Colonic mucosa (tissue), 4 donors: Measurements from ENCODE around the gene HIVEP3. TPM values are rescaled to one million over a fixed set of nuclear protein-coding genes. Genes with fewer than 3 reads are reported as not detected.
A peak's percentile ranks its signal among the peaks of the same experiment; 100 is the strongest.

Experiments
- DNase-seq: peaks from one replicate; pipeline ENCODE4 v3.0.0-alpha.2; 2020
- H3K27ac ChIP-seq: fragments of 200-600 bp; one replicate; pipeline ENCODE4 v1.8.0; 2021
- H3K27me3 ChIP-seq: fragments of 200-600 bp; one replicate; pipeline ENCODE4 v1.8.0; 2021
- H3K36me3 ChIP-seq: fragments of 200-600 bp; one replicate; pipeline ENCODE4 v1.8.0; 2021
- H3K4me1 ChIP-seq: fragments of 200-600 bp; one replicate; pipeline ENCODE4 v1.8.0; 2021; ENCODE audit warnings: mild to moderate bottlenecking
- H3K4me3 ChIP-seq: fragments of 200-600 bp; one replicate; pipeline ENCODE4 v1.8.0; 2021
- H3K9ac ChIP-seq, 2 donors: one replicate each; pipeline ENCODE4 v1.7.0; 2013; ENCODE audit warnings: control low read depth in 2 of 2, low read depth in 2 of 2, low read length in 2 of 2
- H3K9me3 ChIP-seq: fragments of 200-600 bp; one replicate; pipeline ENCODE4 v1.8.0; 2021
- CTCF ChIP-seq: fragments of 200-600 bp; IDR thresholded peaks from one replicate; pipeline ENCODE4 v1.8.0; 2022; ENCODE audit warnings: antibody characterized with exemption, mild to moderate bottlenecking
- intact Hi-C: fragments of 100-400 bp; cut with DNase I; formaldehyde crosslinking; loops from one replicate; pipeline ENCODE4 v1.14.1; 2022
- total RNA-seq, 2 donors: library from RNA; stranded (reverse); fragmentation: NEBNext Ultra II Directional in 1 of 2; extraction: Animal tissue kit (Norgen Biotek cat#: 25700) in 1 of 2; gene quantifications; one replicate each; pipeline ENCODE4 v1.2.1, GENCODE V29; 2021
- donor health status: healthy.
- donor health status: DM: no; HTN: no; CAD: no.
- donor health status: DM: no; HTN: no; CAD: no.

Gene HIVEP3
- total RNA-seq, 2 donors from 2014 or later, result 1.9 to 3.3 TPM

GRCh38 chr1:41622859-41623732 lies 295.6 kb downstream of the HIVEP3 start:
- TF ChIP-seq CTCF, result no peak
- no peak for DNase-seq
- Histone ChIP-seq H3K27me3 (no peaks in the 10 kb centered on the region), H3K36me3 (no peaks in the 10 kb centered on the region), H3K9ac (peak overlapping the region in 1 of 2 donors; percentile 17), H3K4me3 (no peak overlapping the region), H3K4me1 (no peaks in the 10 kb centered on the region), H3K9me3 (no peaks in the 10 kb centered on the region), H3K27ac (no peak overlapping the region)
- intact Hi-C loops, result no loop called here

GRCh38 chr1:41622402-41622801 lies 296.3 kb downstream of the HIVEP3 start:
- Histone ChIP-seq H3K9ac (no peak overlapping the region), H3K9me3 (no peaks in the 10 kb centered on the region), H3K27me3 (no peaks in the 10 kb centered on the region), H3K4me3 (no peak overlapping the region), H3K27ac (no peak overlapping the region), H3K36me3 (no peaks in the 10 kb centered on the region), H3K4me1 (no peaks in the 10 kb centered on the region)
- TF ChIP-seq CTCF, result no peak
- DNase-seq, result no peak
- intact Hi-C loops, result no loop called here

- Histone ChIP-seq H3K27me3 (no peaks in the 10 kb centered on the region), H3K9ac (no peak overlapping the region), H3K4me1 (no peaks in the 10 kb centered on the region), H3K27ac (no peak overlapping the region), H3K4me3 (no peak overlapping the region), H3K9me3 (no peaks in the 10 kb centered on the region), H3K36me3 (no peaks in the 10 kb centered on the region)
- DNase-seq, result no peak
- intact Hi-C loops, result no loop called here
- TF ChIP-seq CTCF, result no peak
Measured at GRCh38 chr1:41621791-41622190, 296.9 kb downstream of the HIVEP3 start.

- no peak overlapping the region for H3K9ac ChIP-seq
- H3K4me1 ChIP-seq, result no peaks in the 10 kb centered on the region
- H3K9me3 ChIP-seq, result no peaks in the 10 kb centered on the region
- H3K4me3 ChIP-seq, result no peak overlapping the region
- no peak for DNase-seq
- intact Hi-C loops, result no loop called here
- no peaks in the 10 kb centered on the region for H3K27me3 ChIP-seq
- TF ChIP-seq CTCF, result no peak
- H3K27ac ChIP-seq, result no peak overlapping the region
- H3K36me3 ChIP-seq, result no peaks in the 10 kb centered on the region
Measured at GRCh38 chr1:41621256-41621655, 297.5 kb downstream of the HIVEP3 start.

GRCh38 chr1:41620365-41621169 lies 298.2 kb downstream of the HIVEP3 start:
- DNase-seq, result no peak
- H3K36me3 ChIP-seq, result no peaks in the 10 kb centered on the region
- H3K4me1 ChIP-seq, result no peaks in the 10 kb centered on the region
- no peak for TF ChIP-seq CTCF
- H3K9ac ChIP-seq, result no peak overlapping the region
- no peak overlapping the region for H3K27ac ChIP-seq
- no peaks in the 10 kb centered on the region for H3K27me3 ChIP-seq
- intact Hi-C loops, result no loop called here
- H3K9me3 ChIP-seq, result no peaks in the 10 kb centered on the region
- no peak overlapping the region for H3K4me3 ChIP-seq
